ENCODE data around the gene PFN1.
"Not testable (repeated sequence)": the region's sequence is repeated elsewhere in the genome, so short reads cannot be mapped to it uniquely, and the experiment has no call there.

Gene PFN1

GRCh38 chr17:4933646-4934045 lies 14.7 kb downstream of the PFN1 start:
- no peak for DNase-seq (ENCODE audit: low spot score)
- POLR2A ChIA-PET (ENCODE audit: low non-redundant PET): interaction anchor here (0.5 kb wide), 1 partner anchor 251 kb away, joined by 3 read pairs; no protein-coding TSS in a partner anchor
- H3K27ac ChIP-seq: peak overlapping the region; percentile 27
- CTCF ChIA-PET: interaction anchor here (0.5 to 2.0 kb wide), 3 partner anchors 24 to 52 kb away, joined by 3 to 9 read pairs (median 4); partner anchors contain the start of gene CHRNE
- TF ChIP-seq, protein P1, sequence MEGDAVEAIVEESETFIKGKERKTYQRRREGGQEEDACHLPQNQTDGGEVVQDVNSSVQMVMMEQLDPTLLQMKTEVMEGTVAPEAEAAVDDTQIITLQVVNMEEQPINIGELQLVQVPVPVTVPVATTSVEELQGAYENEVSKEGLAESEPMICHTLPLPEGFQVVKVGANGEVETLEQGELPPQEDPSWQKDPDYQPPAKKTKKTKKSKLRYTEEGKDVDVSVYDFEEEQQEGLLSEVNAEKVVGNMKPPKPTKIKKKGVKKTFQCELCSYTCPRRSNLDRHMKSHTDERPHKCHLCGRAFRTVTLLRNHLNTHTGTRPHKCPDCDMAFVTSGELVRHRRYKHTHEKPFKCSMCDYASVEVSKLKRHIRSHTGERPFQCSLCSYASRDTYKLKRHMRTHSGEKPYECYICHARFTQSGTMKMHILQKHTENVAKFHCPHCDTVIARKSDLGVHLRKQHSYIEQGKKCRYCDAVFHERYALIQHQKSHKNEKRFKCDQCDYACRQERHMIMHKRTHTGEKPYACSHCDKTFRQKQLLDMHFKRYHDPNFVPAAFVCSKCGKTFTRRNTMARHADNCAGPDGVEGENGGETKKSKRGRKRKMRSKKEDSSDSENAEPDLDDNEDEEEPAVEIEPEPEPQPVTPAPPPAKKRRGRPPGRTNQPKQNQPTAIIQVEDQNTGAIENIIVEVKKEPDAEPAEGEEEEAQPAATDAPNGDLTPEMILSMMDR (conservative IDR thresholded peaks at IDR 0.05; ENCODE audit: low read depth): no peak

DNA sequence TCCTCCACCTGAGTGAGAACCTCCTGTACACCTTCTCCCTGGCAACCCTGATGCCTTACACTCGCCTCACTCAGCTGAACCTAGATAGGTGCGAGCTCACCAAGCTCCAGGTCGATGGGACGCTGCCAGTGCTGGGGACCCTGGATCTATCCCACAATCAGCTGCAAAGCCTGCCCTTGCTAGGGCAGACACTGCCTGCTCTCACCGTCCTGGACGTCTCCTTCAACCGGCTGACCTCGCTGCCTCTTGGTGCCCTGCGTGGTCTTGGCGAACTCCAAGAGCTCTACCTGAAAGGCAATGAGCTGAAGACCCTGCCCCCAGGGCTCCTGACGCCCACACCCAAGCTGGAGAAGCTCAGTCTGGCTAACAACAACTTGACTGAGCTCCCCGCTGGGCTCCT lies 15.6 kb downstream of the PFN1 start:
- ChIA-PET CTCF (interaction anchor here (1.0 kb wide), 1 partner anchor 24 kb away, joined by 3 read pairs; no protein-coding TSS in a partner anchor), POLR2A (ENCODE audit: low non-redundant PET) (no interaction called here)
- no peak for DNase-seq (ENCODE audit: low spot score)
- TF ChIP-seq, protein P1 (conservative IDR thresholded peaks at IDR 0.05; ENCODE audit: low read depth): no peak
- no peak overlapping the region for H3K27ac ChIP-seq

DNA sequence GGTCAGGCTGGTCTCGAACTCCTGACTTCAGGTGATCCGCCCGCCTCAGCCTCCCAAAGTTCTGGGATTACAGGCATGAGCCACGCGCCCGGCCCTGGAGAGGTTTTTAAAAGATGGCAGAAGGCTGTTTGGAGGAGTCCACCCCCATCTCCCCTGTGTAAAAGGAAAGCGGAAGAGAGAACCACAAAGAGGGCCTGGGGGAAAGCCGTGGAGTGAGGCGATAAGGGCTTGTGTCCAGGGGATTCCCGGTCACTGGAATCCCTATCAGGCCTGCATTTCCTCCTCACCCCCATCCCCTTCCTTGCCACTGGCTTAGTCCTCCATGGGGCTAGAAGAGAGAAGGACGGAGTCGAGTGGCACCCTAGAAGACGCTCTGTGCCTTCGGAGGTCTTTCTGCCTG lies 16.4 kb downstream of the PFN1 start, which contains the start of gene GP1BA:
GP1BA (plus strand) TSS at position 315 of the 400 bp plus-strand sequence. CDS start 328 bp downstream, outside the sequence.
- DNase-seq (ENCODE audit: low spot score): no peak
- TF ChIP-seq, protein P1 (conservative IDR thresholded peaks at IDR 0.05; ENCODE audit: low read depth): no peak
- CTCF ChIA-PET: no interaction called here
- no peak within 1 kb of the TSS for H3K27ac ChIP-seq
- POLR2A ChIA-PET (ENCODE audit: low non-redundant PET): no interaction called here

- no peak for DNase-seq (ENCODE audit: low spot score)
- POLR2A ChIA-PET (ENCODE audit: low non-redundant PET): no interaction called here
- CTCF ChIA-PET: no interaction called here
- no peak overlapping the region for H3K27ac ChIP-seq
- TF ChIP-seq, protein P1 (conservative IDR thresholded peaks at IDR 0.05; ENCODE audit: low read depth): no peak
Observed at GRCh38 chr17:4928881-4929280, 19.4 kb downstream of the PFN1 start.

GRCh38 chr17:4926577-4927335 lies 21.6 kb downstream of the PFN1 start:
- CTCF ChIA-PET; DNase-seq (ENCODE audit: low spot score); H3K27ac ChIP-seq: not testable (repeated sequence)
- POLR2A ChIA-PET (ENCODE audit: low non-redundant PET): interaction anchor here (0.7 kb wide), 1 partner anchor 24 kb away, joined by 4 read pairs; no protein-coding TSS in a partner anchor

GRCh38 chr17:4921320-4921719 lies 27.0 kb downstream of the PFN1 start:
- TF ChIP-seq, protein P1 (conservative IDR thresholded peaks at IDR 0.05; ENCODE audit: low read depth): no peak

More at GRCh38 chr17:4921320-4921719, 27.0 kb downstream of the PFN1 start:
- no peak overlapping the region for H3K27ac ChIP-seq
- ChIA-PET CTCF (no interaction called here), POLR2A (ENCODE audit: low non-redundant PET) (no interaction called here)
- no peak for DNase-seq (ENCODE audit: low spot score)
